Parathyroid adenoma (tissue), 2 donors: ENCODE data around the gene PTTG1IP.
"Not testable (repeated sequence)": the region's sequence is repeated elsewhere in the genome, so short reads cannot be mapped to it uniquely, and the experiment has no call there.

Experiments used
- H2AFZ ChIP-seq: fragments of 300-600 bp; sonication (generic); one replicate; pipeline ENCODE4 v1.7.0; 2017; ENCODE audit warnings: antibody characterized with exemption, mild to moderate bottlenecking
- H3K27ac ChIP-seq: fragments of 300-600 bp; sonication (generic); one replicate; pipeline ENCODE4 v1.7.0; 2017
- H3K27me3 ChIP-seq: fragments of 300-600 bp; sonication (generic); one replicate; pipeline ENCODE4 v1.7.0; 2017; ENCODE audit warnings: low read length; ENCODE audit not compliant: control insufficient read depth, insufficient read depth
- H3K36me3 ChIP-seq: fragments of 300-600 bp; sonication (generic); one replicate; pipeline ENCODE4 v1.7.0; 2017; ENCODE audit warnings: low read length; ENCODE audit not compliant: control insufficient read depth, insufficient read depth
- H3K4me1 ChIP-seq: fragments of 300-600 bp; sonication (generic); one replicate; pipeline ENCODE4 v1.7.0; 2017; ENCODE audit warnings: control low read depth
- H3K4me2 ChIP-seq: fragments of 300-600 bp; sonication (generic); one replicate; pipeline ENCODE4 v1.7.0; 2017; ENCODE audit warnings: low read length
- H3K4me3 ChIP-seq: fragments of 300-600 bp; sonication (generic); one replicate; pipeline ENCODE4 v1.7.0; 2017; ENCODE audit warnings: low read depth, low read length
- H3K79me2 ChIP-seq: fragments of 300-600 bp; sonication (generic); one replicate; pipeline ENCODE4 v1.7.0; 2017; ENCODE audit warnings: control low read depth
- H3K9ac ChIP-seq: fragments of 300-600 bp; sonication (generic); one replicate; pipeline ENCODE4 v1.7.0; 2017; ENCODE audit warnings: mild to moderate bottlenecking
- H3K9me3 ChIP-seq: fragments of 300-600 bp; sonication (generic); one replicate; pipeline ENCODE4 v1.7.0; 2017; ENCODE audit warnings: low read length; ENCODE audit not compliant: control insufficient read depth
- CTCF ChIP-seq: fragments of 300-600 bp; sonication (generic); IDR thresholded peaks from one replicate; pipeline ENCODE4 v1.7.0; 2017; ENCODE audit warnings: antibody characterized with exemption, mild to moderate bottlenecking
- donor health status: primary hyperparathyroidism.

PTTG1IP gene

DNA sequence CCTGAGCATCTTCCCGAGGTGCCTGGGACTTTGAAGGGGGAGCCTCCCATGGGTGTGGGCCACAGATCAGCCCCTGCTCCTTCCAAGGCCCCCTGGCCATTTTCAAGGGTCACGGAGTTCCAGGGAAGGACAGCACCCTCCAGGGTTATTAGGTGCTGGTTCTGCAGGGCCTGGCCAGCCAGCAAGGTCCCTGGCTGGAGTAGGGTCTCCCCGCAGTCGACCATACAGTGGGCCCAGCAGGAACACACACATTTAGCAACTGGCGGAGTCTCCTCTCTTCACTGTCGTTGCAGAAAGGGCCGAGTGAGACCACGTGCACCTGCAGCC lies 37.9 kb downstream of the PTTG1IP start:
- TF ChIP-seq CTCF = no peak
- Histone ChIP-seq H3K27ac (no peak overlapping the region), H3K27me3 (no peaks in the 10 kb centered on the region), H3K4me1 (no peaks in the 10 kb centered on the region), H3K9me3 (no peaks in the 10 kb centered on the region), H2AFZ (no peak overlapping the region), H3K4me3 (no peak overlapping the region), H3K79me2 (no peaks in the 10 kb centered on the region), H3K4me2 (no peak overlapping the region), H3K9ac (no peak overlapping the region), H3K36me3 (no peaks in the 10 kb centered on the region)

DNA sequence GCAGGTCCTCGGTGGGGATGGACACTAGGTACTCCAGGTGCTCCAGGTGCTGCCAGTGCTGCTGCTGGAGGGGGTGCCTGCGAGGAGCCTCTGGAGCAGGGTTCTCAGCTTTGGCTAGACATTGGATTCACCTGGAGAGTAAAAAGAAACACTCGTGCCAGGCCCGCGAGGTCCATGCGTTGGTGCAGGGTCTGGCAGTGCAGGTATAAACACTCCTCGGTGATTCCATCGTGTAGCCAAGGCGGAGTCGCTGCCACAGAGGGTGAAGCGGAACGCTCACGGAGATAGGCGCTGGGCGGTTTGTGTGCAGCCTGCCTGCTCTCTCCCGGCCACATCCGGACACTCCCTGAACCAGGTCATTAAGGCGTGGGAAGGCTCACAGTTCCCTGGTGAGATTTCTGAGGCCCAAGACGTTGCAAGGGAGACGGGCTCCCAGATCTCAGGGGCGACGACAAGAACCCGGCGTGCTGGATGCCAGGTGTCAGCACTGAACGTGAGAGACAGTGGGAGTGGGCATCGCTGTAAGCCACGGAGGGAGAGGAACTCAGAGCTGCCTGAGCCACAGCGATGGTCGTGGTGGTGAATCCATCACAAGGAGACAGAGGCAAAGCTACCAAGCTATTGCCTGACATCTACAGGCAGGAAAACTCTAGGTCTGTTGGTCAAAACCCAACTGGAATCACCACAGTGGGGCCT lies 38.4 kb downstream of the PTTG1IP start:
- no peak overlapping the region for H3K4me2 ChIP-seq
- no peak overlapping the region for H3K9ac ChIP-seq
- no peak overlapping the region for H3K4me3 ChIP-seq
- H2AFZ ChIP-seq = no peak overlapping the region
- TF ChIP-seq CTCF = no peak
- no peak overlapping the region for H3K27ac ChIP-seq
- no peaks in the 10 kb centered on the region for H3K79me2 ChIP-seq
- H3K27me3 ChIP-seq = no peaks in the 10 kb centered on the region
- no peaks in the 10 kb centered on the region for H3K9me3 ChIP-seq
- H3K4me1 ChIP-seq = no peaks in the 10 kb centered on the region
- no peaks in the 10 kb centered on the region for H3K36me3 ChIP-seq

GRCh38 chr21:44834231-44834950 lies 39.1 kb downstream of the PTTG1IP start:
- Histone ChIP-seq H3K4me1 (no peaks in the 10 kb centered on the region), H3K9me3 (no peaks in the 10 kb centered on the region), H2AFZ (no peak overlapping the region), H3K4me3 (no peak overlapping the region), H3K4me2 (no peak overlapping the region), H3K27ac (no peak overlapping the region), H3K9ac (no peak overlapping the region), H3K27me3 (no peaks in the 10 kb centered on the region), H3K79me2 (no peaks in the 10 kb centered on the region), H3K36me3 (no peaks in the 10 kb centered on the region)
- TF ChIP-seq CTCF = no peak

- no peak for TF ChIP-seq CTCF
- H3K9ac ChIP-seq = no peak overlapping the region
- no peak overlapping the region for H3K27ac ChIP-seq
- no peaks in the 10 kb centered on the region for H3K4me1 ChIP-seq
- no peaks in the 10 kb centered on the region for H3K9me3 ChIP-seq
- no peaks in the 10 kb centered on the region for H3K79me2 ChIP-seq
- no peak overlapping the region for H2AFZ ChIP-seq
- no peak overlapping the region for H3K4me3 ChIP-seq
- no peaks in the 10 kb centered on the region for H3K36me3 ChIP-seq
- H3K4me2 ChIP-seq = no peak overlapping the region
- H3K27me3 ChIP-seq = no peaks in the 10 kb centered on the region
These were observed 39.8 kb downstream of the PTTG1IP start for GRCh38 chr21:44833663-44834062.

GRCh38 chr21:44832516-44833255 lies 40.8 kb downstream of the PTTG1IP start:
- not testable (repeated sequence) for H3K9ac ChIP-seq, H3K4me3 ChIP-seq, H3K79me2 ChIP-seq, H3K4me2 ChIP-seq, H3K27me3 ChIP-seq, H3K36me3 ChIP-seq, H3K4me1 ChIP-seq, H3K27ac ChIP-seq, H3K9me3 ChIP-seq, H2AFZ ChIP-seq
